B cell (primary cell): ENCODE results near the gene ADGRA3. TPM values are rescaled to one million over a fixed set of nuclear protein-coding genes. Genes with fewer than 3 reads are reported as not detected.

ENCODE experiments used
- ATAC-seq: fragments of 200-7000 bp; cut with Tn5 transposase; one replicate; pipeline ENCODE4 v1.10.0; 2021; ENCODE audit warnings: low read depth, mild to moderate bottlenecking, moderate number of reproducible peaks, moderate library complexity
- CTCF ChIA-PET: fragments of 350-600 bp; sonication (Branson Sonifier 250); formaldehyde crosslinking; loops from one replicate; lab custom pipeline; 2021; ENCODE audit warnings: antibody characterized with exemption, inconsistent platforms; lab: Charles Lee
- POLR2A ChIA-PET: fragments of 350-600 bp; sonication (Branson Sonifier 250); formaldehyde crosslinking; loops from one replicate; lab custom pipeline; 2021; ENCODE audit warnings: antibody characterized with exemption; lab: Charles Lee
- DNase-seq: peaks from one replicate; pipeline ENCODE4 v3.0.0; 2013
- H2AFZ ChIP-seq: 2 replicates; pipeline ENCODE4 v1.6.1; 2012; ENCODE audit warnings: mild to moderate bottlenecking, low read depth, low read length; ENCODE audit not compliant: insufficient read depth, poor library complexity, severe bottlenecking
- H3K27ac ChIP-seq, 2 donors: 1 replicate in 1 of 2; 2 replicates in 1 of 2; pipeline ENCODE4 v1.5.1; 2012 to 2013; ENCODE audit warnings: low read length in 2 of 2, mild to moderate bottlenecking in 2 of 2, moderate library complexity in 1 of 2
- H3K27me3 ChIP-seq, 4 experiments: fragments of 200-600 bp in 1 of 4; sonication (generic) in 1 of 4; replicated peaks in 1 of 4; 1 replicate in 2 of 4; 2 replicates in 2 of 4; pipeline versions ENCODE4 v1.6.1 to v1.7.0; 2013 to 2016; ENCODE audit warnings: low read length in 3 of 4, mild to moderate bottlenecking in 2 of 4, mixed read lengths in 1 of 4, moderate library complexity in 1 of 4; ENCODE audit not compliant: insufficient read depth in 4 of 4, control insufficient read depth in 3 of 4; ENCODE audit errors: control extremely low read depth in 1 of 4
- H3K36me3 ChIP-seq, 2 experiments: replicated peaks in 1 of 2; 1 replicate in 1 of 2; 2 replicates in 1 of 2; pipeline versions ENCODE4 v1.6.1 to v1.7.1; 2013; ENCODE audit warnings: low read length in 1 of 2; ENCODE audit not compliant: insufficient read depth in 2 of 2, control insufficient read depth in 1 of 2; ENCODE audit errors: control extremely low read depth in 1 of 2, extremely low read depth in 1 of 2
- H3K4me1 ChIP-seq, 2 donors: fragments of 200-600 bp in 1 of 2; sonication (generic) in 1 of 2; 1 replicate in 1 of 2; 2 replicates in 1 of 2; pipeline versions ENCODE4 v1.5.1 to v1.6.1; 2013 to 2017; ENCODE audit warnings: low read length in 2 of 2; ENCODE audit not compliant: control insufficient read depth in 2 of 2, insufficient read depth in 2 of 2
- H3K4me2 ChIP-seq: replicated peaks from 2 replicates; pipeline ENCODE3; 2012; ENCODE audit warnings: mild to moderate bottlenecking, low read depth, low read length; ENCODE audit not compliant: poor library complexity, severe bottlenecking
- H3K4me3 ChIP-seq, 5 experiments: fragments of 200-600 bp in 1 of 5; sonication (generic) in 1 of 5; 1 replicate in 3 of 5; 2 replicates in 2 of 5; pipeline versions ENCODE4 v1.5.1 to v1.7.0; 2011 to 2016; ENCODE audit warnings: low read length in 4 of 5, mild to moderate bottlenecking in 4 of 5, low read depth in 2 of 5, control low read depth in 1 of 5, moderate library complexity in 1 of 5; ENCODE audit not compliant: insufficient read depth in 1 of 5; ENCODE audit errors: control extremely low read depth in 1 of 5, extremely low read depth in 1 of 5
- H3K79me2 ChIP-seq: fragments of 200-600 bp; sonication (generic); one replicate; pipeline ENCODE4 v1.6.0; 2016; ENCODE audit warnings: low read length; ENCODE audit not compliant: control insufficient read depth, insufficient read depth
- H3K9ac ChIP-seq: fragments of 200-600 bp; sonication (generic); 2 replicates; pipeline ENCODE4 v1.6.1; 2017; ENCODE audit warnings: mild to moderate bottlenecking, low read length, moderate library complexity
- H3K9me3 ChIP-seq, 3 donors: one replicate each; pipeline versions ENCODE4 v1.6.1 to v1.7.1; 2013; ENCODE audit warnings: low read length in 2 of 3; ENCODE audit not compliant: control insufficient read depth in 2 of 3, insufficient read depth in 1 of 3; ENCODE audit errors: control extremely low read depth in 1 of 3
- H4K20me1 ChIP-seq: 2 replicates; pipeline ENCODE4 v1.6.0; 2012; ENCODE audit warnings: mild to moderate bottlenecking, low read length; ENCODE audit not compliant: insufficient read depth, control insufficient read depth, poor library complexity, severe bottlenecking
- H3K27ac Mint-ChIP-seq: one replicate; pipeline ENCODE4 v1.8.0; 2021; ENCODE audit warnings: mixed read lengths
- H3K27me3 Mint-ChIP-seq: one replicate; pipeline ENCODE4 v1.8.0; 2021; ENCODE audit warnings: mixed read lengths
- H3K4me1 Mint-ChIP-seq: one replicate; pipeline ENCODE4 v1.8.0; 2021; ENCODE audit warnings: mixed read lengths
- H3K4me3 Mint-ChIP-seq: one replicate; pipeline ENCODE4 v1.8.0; 2021; ENCODE audit warnings: mixed read lengths
- H3K9me3 Mint-ChIP-seq: one replicate; pipeline ENCODE4 v1.8.0; 2022; ENCODE audit warnings: mixed read lengths; ENCODE audit not compliant: insufficient read depth
- EZH2 ChIP-seq: IDR thresholded peaks from 2 replicates; pipeline ENCODE4 v1.6.1; 2012; ENCODE audit warnings: borderline replicate concordance, low read depth, mild to moderate bottlenecking, moderate library complexity, low read length; ENCODE audit not compliant: insufficient read depth, poor library complexity, severe bottlenecking
- WGBS: methylation state at CpG from one replicate; pipeline ENCODE4 v1.1.5; 2013; ENCODE audit warnings: missing lambda C conversion rate; ENCODE audit not compliant: insufficient coverage; 5-methylcytosine and 5-hydroxymethylcytosine counted together
- intact Hi-C: fragments of 100-400 bp; cut with micrococcal nuclease; formaldehyde crosslinking; loops from one replicate; pipeline ENCODE4 v1.10.0; 2022
- polyA plus RNA-seq: library from polyadenylated mRNA; depleted of rRNA; stranded (reverse); fragments of >200 nt; gene quantifications from 2 replicates; pipeline ENCODE4 v1.2.3, GENCODE V29; 2012
- total RNA-seq, 2 donors: library from RNA; stranded (reverse); fragments of 120-200 nt in 1 of 2; gene quantifications; 1 replicate in 1 of 2; 2 replicates in 1 of 2; pipeline versions ENCODE4 v1.2.3 to v1.2.4, GENCODE V29; 2013 to 2022
- TF ChIP-seq, protein P1 (sequence below): fragments of 200-600 bp; IDR thresholded peaks from one replicate; pipeline ENCODE4 v1.8.0; 2022; ENCODE audit warnings: antibody characterized with exemption, mild to moderate bottlenecking

The ADGRA3 gene
- total and polyA plus RNA-seq, 2 donors (not counting 1 experiment from before 2014, with no cell fraction given) = 0.25 TPM; not detected in 1

DNA sequence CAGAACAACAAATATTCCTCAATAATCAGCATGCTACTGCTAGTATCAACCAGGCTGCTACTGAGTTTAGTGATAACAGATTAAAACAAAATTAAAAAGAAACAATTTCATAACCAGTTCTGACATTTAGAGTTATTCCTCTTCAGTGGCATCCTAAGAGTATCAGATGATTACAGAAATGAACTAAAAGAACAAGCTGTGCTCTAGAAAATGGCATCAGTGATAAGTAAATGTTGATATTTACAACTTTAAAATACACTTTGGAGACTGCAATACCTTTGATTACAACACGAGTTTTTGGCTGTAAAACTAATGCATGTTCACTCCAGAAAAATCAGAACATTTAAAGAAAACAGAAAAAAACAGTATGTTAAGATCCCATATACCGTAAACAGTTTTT is 72.9 kb downstream of the ADGRA3 start:
- CTCF ChIA-PET = no interaction called here

DNA sequence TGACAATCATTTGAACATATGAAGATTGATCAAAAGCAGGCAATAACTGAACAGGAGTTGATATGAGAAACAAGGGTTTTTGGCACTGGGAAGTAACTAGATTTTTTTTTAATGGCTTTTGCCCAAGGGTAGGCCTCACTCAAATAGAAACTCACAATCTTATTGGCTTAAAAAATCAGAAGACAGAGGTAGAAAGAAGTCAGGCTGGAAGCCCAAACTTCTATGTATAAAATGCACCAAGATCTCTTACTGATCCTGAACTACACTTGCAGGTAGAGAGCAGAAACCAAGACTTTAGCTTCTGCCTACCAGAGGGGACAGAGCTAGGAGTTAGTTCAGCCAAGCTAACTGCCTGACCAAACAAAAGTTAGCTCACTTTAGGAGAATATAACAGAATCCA is 74.9 kb downstream of the ADGRA3 start:
- DNase-seq (no peak), ATAC-seq (no peak)
- ChIA-PET CTCF (no interaction called here), POLR2A (no interaction called here)
- no peaks in the 10 kb centered on the region for H3K27me3 ChIP-seq
- Mint-ChIP-seq H3K4me3 (no peak overlapping the region), H3K4me1 (no peaks in the 10 kb centered on the region), H3K9me3 (no peaks in the 10 kb centered on the region), H3K27me3 (no peaks in the 10 kb centered on the region), H3K27ac (no peak overlapping the region)
- no peaks in the 10 kb centered on the region for H3K79me2 ChIP-seq
- H3K9ac ChIP-seq = no peak overlapping the region
- TF ChIP-seq EZH2 = no peak
- TF ChIP-seq, protein P1, sequence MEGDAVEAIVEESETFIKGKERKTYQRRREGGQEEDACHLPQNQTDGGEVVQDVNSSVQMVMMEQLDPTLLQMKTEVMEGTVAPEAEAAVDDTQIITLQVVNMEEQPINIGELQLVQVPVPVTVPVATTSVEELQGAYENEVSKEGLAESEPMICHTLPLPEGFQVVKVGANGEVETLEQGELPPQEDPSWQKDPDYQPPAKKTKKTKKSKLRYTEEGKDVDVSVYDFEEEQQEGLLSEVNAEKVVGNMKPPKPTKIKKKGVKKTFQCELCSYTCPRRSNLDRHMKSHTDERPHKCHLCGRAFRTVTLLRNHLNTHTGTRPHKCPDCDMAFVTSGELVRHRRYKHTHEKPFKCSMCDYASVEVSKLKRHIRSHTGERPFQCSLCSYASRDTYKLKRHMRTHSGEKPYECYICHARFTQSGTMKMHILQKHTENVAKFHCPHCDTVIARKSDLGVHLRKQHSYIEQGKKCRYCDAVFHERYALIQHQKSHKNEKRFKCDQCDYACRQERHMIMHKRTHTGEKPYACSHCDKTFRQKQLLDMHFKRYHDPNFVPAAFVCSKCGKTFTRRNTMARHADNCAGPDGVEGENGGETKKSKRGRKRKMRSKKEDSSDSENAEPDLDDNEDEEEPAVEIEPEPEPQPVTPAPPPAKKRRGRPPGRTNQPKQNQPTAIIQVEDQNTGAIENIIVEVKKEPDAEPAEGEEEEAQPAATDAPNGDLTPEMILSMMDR = no peak
- H2AFZ ChIP-seq = no peak overlapping the region
- H3K4me2 ChIP-seq = no peak overlapping the region
- H4K20me1 ChIP-seq = no peaks in the 10 kb centered on the region
- H3K27ac ChIP-seq = no peak overlapping the region
- intact Hi-C loops = no loop called here
- no peak overlapping the region for H3K4me3 ChIP-seq
- no peaks in the 10 kb centered on the region for H3K36me3 ChIP-seq
- H3K9me3 ChIP-seq = no peaks in the 10 kb centered on the region
- H3K4me1 ChIP-seq = no peaks in the 10 kb centered on the region

More for the DNA sequence above, 72.9 kb downstream of the ADGRA3 start:
- H3K4me1 Mint-ChIP-seq = no peaks in the 10 kb centered on the region
- no peak overlapping the region for H3K27ac Mint-ChIP-seq
- no peaks in the 10 kb centered on the region for H3K9me3 ChIP-seq
- H2AFZ ChIP-seq = no peak overlapping the region
- no peak overlapping the region for H3K27ac ChIP-seq
- H3K4me2 ChIP-seq = no peak overlapping the region
- H3K4me3 ChIP-seq = no peak overlapping the region
- H3K4me3 Mint-ChIP-seq = no peak overlapping the region
- H3K4me1 ChIP-seq = no peaks in the 10 kb centered on the region
- H3K36me3 ChIP-seq = no peaks in the 10 kb centered on the region
- no peaks in the 10 kb centered on the region for H4K20me1 ChIP-seq
- no peak overlapping the region for H3K9ac ChIP-seq
- POLR2A ChIA-PET = no interaction called here
- DNase-seq (no peak), ATAC-seq (no peak)
- intact Hi-C loops = no loop called here
- no CpG with 5 or more reads among the region's 2 CpGs for WGBS
- H3K27me3 ChIP-seq = no peaks in the 10 kb centered on the region
- TF ChIP-seq EZH2 = no peak
- TF ChIP-seq, protein P1 = no peak
- no peaks in the 10 kb centered on the region for H3K27me3 Mint-ChIP-seq
- no peaks in the 10 kb centered on the region for H3K9me3 Mint-ChIP-seq
- H3K79me2 ChIP-seq = no peaks in the 10 kb centered on the region
